SH-SY5Y (cell line): ENCODE data around the gene EPHA6.

Source experiments
- GATA2 ChIP-seq: IDR thresholded peaks from 2 replicates; pipeline ENCODE4 v1.6.1; 2011; ENCODE audit warnings: mild to moderate bottlenecking, low read depth, low read length
- GATA3 ChIP-seq: IDR thresholded peaks from 2 replicates; pipeline ENCODE4 v1.6.1; 2011; ENCODE audit warnings: low read depth, mild to moderate bottlenecking, low read length, moderate library complexity

DNA sequence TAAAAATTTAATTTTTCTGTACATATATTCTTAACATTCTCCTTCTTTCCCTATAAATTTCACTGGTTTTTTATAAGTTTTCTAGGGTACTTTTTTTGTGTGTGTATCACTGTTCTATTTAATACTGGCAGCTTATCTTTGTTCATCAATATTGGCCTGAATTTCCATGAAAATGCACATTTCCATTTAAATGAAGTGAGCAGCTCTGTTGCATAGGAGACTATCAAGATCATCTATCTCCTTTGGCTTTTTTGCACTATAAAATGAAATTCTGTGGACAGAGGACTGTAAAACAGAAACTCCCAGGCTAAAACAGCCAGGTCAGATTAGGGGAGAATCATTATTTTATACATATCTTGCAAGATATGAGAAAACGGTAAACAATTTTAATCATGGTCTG lies 673.2 kb downstream of the EPHA6 start:
- peak; percentile 77; the same call in 1 of the 2 replicates for TF ChIP-seq GATA2
- TF ChIP-seq GATA3 = peak; percentile 90
